Prostate gland (tissue), 2 donors: ENCODE results near the gene CCNDBP1. TPM values are rescaled to one million over a fixed set of nuclear protein-coding genes. Genes with fewer than 3 reads are reported as not detected.

Source experiments
- DNase-seq: peaks from one replicate; pipeline ENCODE4 v3.0.0-alpha.2; 2019; ENCODE audit warnings: low spot score
- H3K27ac ChIP-seq, 2 donors: fragments of 200-600 bp; sonication (generic); 2 replicates each; pipeline ENCODE4 v1.5.1; 2017 to 2019
- H3K27me3 ChIP-seq: fragments of 200-600 bp; sonication (generic); replicated peaks from 2 replicates; pipeline ENCODE4 v1.5.1; 2019; ENCODE audit not compliant: insufficient read depth
- H3K36me3 ChIP-seq, 2 donors: fragments of 200-600 bp; sonication (generic); 1 replicate in 1 of 2; 2 replicates in 1 of 2; pipeline versions ENCODE4 v1.5.1 to v1.8.1; 2017 to 2019
- H3K4me1 ChIP-seq: fragments of 200-600 bp; sonication (generic); replicated peaks from 2 replicates; pipeline ENCODE4 v1.5.1; 2019
- H3K4me3 ChIP-seq, 2 donors: fragments of 200-600 bp; sonication (generic); 2 replicates each; pipeline ENCODE4 v1.5.1; 2017 to 2019
- H3K9me3 ChIP-seq: fragments of 200-600 bp; sonication (generic); 2 replicates; pipeline ENCODE4 v1.5.1; 2017
- CTCF ChIP-seq, 4 experiments: fragments of 200-600 bp in 2 of 4; fragments of 450-650 bp in 2 of 4; sonication (generic) in 2 of 4; IDR thresholded peaks; 1 replicate in 3 of 4; 2 replicates in 1 of 4; pipeline ENCODE4 v1.5.1; 2016 to 2019; ENCODE audit warnings: antibody characterized with exemption in 4 of 4, mild to moderate bottlenecking in 2 of 4, moderate library complexity in 2 of 4
- POLR2A ChIP-seq: fragments of 450-650 bp; IDR thresholded peaks from one replicate; pipeline ENCODE4 v1.6.1; 2016; ENCODE audit warnings: antibody characterized with exemption, mild to moderate bottlenecking
- POLR2AphosphoS5 ChIP-seq: sonication (generic); formaldehyde crosslinking; IDR thresholded peaks from one replicate; pipeline ENCODE4 v1.6.1; 2017; ENCODE audit warnings: antibody characterized with exemption
- WGBS: methylation state at CpG from one replicate; pipeline ENCODE4 v1.1.5; 2018; 5-methylcytosine and 5-hydroxymethylcytosine counted together
- intact Hi-C: fragments of 100-400 bp; cut with DNase I; formaldehyde crosslinking; loops from one replicate; pipeline ENCODE4 v1.14.2; 2022
- total RNA-seq, 2 donors: library from RNA; depleted of rRNA; stranded (reverse); fragments of >200 nt; gene quantifications; one replicate each; pipeline ENCODE4 v1.1.0, GENCODE V29; 2016

The CCNDBP1 gene
- total RNA-seq, 2 donors from 2014 or later, result 63.6 to 91.9 TPM

DNA sequence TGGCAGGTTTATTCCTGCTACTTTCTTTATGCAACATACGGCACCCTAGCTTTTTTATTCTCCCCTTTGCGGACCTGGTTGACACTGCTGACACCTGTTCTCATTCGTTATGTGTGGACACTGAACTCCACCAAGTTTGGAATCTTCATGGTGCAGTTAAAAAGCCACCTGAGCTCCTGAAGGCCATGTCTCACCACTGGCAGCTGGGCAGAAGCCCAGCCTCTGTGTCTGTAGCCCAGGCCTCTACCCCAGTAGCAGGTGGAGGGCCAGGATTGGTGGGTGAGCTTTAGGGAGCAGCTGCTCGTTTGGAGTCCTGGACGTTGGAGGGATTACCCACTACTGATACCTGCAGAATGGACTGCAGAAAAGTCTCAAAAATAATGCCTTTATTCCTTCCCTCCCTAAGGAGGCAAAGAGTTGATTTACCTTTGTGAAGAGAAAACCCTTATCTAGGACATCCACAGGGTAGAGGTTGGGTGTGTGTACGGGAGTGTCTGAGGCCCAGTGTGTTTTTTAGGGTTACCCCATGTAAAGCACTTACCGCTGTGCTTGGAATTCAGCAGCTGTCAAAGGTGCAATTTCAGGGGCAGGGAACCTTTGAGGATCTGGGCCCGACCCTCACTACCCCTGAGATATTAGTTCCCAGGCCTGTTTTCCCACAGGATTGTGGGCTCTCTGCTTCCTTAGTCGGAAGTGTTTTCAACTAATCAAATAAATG lies 637 bp upstream of the CCNDBP1 start:
- WGBS, result 75% methylated on average over 9 of the region's 9 CpGs

GRCh38 chr15:43186003-43186353 lies 775 bp downstream of the CCNDBP1 start:
- no peak for DNase-seq
- Histone ChIP-seq H3K4me3 (peak overlapping the region; percentile 71 to 91), H3K9me3 (no peaks in the 10 kb centered on the region), H3K36me3 (no peaks in the 10 kb centered on the region), H3K27me3 (no peaks in the 10 kb centered on the region), H3K4me1 (peaks cover 10% of the 10 kb centered on the region), H3K27ac (peak overlapping the region; percentile 91 to 92)
- under 1% methylated on average over 13 of the region's 13 CpGs for WGBS
- no peak for TF ChIP-seq POLR2A
- no peak for TF ChIP-seq CTCF (IDR thresholded peaks at IDR 0.05)
- TF ChIP-seq POLR2AphosphoS5, result no peak
- intact Hi-C loops, result loop anchor here (5.0 kb wide), 1 partner anchor 54 kb away; the partner anchor contains the start of gene TMEM62

More for the DNA sequence above, 637 bp upstream of the CCNDBP1 start:
- DNase-seq, result no peak
- TF ChIP-seq CTCF (IDR thresholded peaks at IDR 0.05) (no peak), POLR2A (no peak), POLR2AphosphoS5 (no peak)
- Histone ChIP-seq H3K27ac (peak overlapping the region; percentile 91 to 92), H3K4me3 (peak overlapping the region; percentile 71 to 91), H3K36me3 (no peaks in the 10 kb centered on the region), H3K9me3 (no peaks in the 10 kb centered on the region), H3K27me3 (no peaks in the 10 kb centered on the region), H3K4me1 (peaks cover 5% of the 10 kb centered on the region)
- intact Hi-C loops, result loop anchor here (5.0 kb wide), 1 partner anchor 52 kb away; the partner anchor contains the start of gene TMEM62

DNA sequence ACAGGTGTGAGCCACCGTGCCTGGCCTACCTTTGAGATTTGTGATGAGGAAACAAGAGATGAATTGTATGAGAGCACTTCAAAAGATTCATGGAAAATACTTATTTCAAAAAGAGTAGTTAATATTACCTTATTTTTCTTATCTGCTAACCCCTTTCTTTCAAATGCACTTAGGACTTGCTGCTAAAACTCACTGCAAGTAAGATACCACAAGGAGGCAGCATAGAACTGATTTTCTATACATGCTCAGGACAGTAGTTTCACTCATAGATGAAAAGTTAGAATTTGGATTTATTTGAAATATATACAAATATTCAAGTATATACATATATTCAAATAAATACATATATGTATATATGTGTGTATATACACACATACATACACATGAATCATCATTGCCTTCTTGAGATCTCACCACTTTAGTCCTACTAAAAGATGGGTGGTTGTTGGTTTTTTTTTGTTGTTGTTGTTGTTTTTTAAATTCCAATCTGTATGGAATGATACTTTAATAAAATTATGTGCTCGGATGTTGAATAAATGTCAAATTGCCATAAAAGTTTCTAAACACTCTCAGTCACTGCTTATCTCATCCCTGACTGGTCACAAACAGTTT lies 2.4 kb downstream of the CCNDBP1 start:
- no peaks in the 10 kb centered on the region for H3K9me3 ChIP-seq
- peaks cover 0 to 2% of the 10 kb centered on the region in 2 donors for H3K36me3 ChIP-seq
- H3K4me1 ChIP-seq, result peaks cover 10% of the 10 kb centered on the region
- DNase-seq, result no peak
- no peaks in the 10 kb centered on the region for H3K27me3 ChIP-seq
- no peak overlapping the region for H3K27ac ChIP-seq
- TF ChIP-seq POLR2A (no peak), POLR2AphosphoS5 (no peak), CTCF (IDR thresholded peaks at IDR 0.05) (peak in 3 of 4 experiments; percentile 24 to 65 (median 59))
- WGBS, result 71% methylated on average over 2 of the region's 2 CpGs
- H3K4me3 ChIP-seq, result no peak overlapping the region
- intact Hi-C loops, result loop anchor here (5.0 kb wide), 1 partner anchor 55 kb away; the partner anchor contains the start of gene TMEM62

GRCh38 chr15:43189296-43189695 lies 4.1 kb downstream of the CCNDBP1 start:
- WGBS, result 78% methylated on average over 2 of the region's 2 CpGs
- intact Hi-C loops, result loop anchor here (5.0 kb wide), 1 partner anchor 57 kb away; the partner anchor contains the start of gene TMEM62
- TF ChIP-seq CTCF (IDR thresholded peaks at IDR 0.05), result no peak
- no peak for TF ChIP-seq POLR2A
- no peak for TF ChIP-seq POLR2AphosphoS5
- peaks cover 0 to 2% of the 10 kb centered on the region in 2 donors for H3K36me3 ChIP-seq
- H3K27ac ChIP-seq, result no peak overlapping the region
- no peaks in the 10 kb centered on the region for H3K9me3 ChIP-seq
- no peak overlapping the region for H3K4me3 ChIP-seq
- no peak for DNase-seq
- peaks cover 10% of the 10 kb centered on the region for H3K4me1 ChIP-seq
- no peaks in the 10 kb centered on the region for H3K27me3 ChIP-seq
